Limb (tissue), 2 donors: ENCODE data around the gene OPCML.
A peak's percentile ranks its signal among the peaks of the same experiment; 100 is the strongest.

Source experiments
- DNase-seq, 2 donors: peaks; one replicate each; pipeline ENCODE4 v3.0.0-alpha.2; 2016; ENCODE audit errors: extremely low spot score in 2 of 2

Gene OPCML

GRCh38 chr11:132751516-132752250 lies 780.6 kb downstream of the OPCML start:
- DNase-seq = no peak

GRCh38 chr11:132746305-132746704 lies 786.0 kb downstream of the OPCML start:
- DNase-seq = no peak

- DNase-seq = no peak
These were observed 787.0 kb downstream of the OPCML start for GRCh38 chr11:132745306-132745705.

DNA sequence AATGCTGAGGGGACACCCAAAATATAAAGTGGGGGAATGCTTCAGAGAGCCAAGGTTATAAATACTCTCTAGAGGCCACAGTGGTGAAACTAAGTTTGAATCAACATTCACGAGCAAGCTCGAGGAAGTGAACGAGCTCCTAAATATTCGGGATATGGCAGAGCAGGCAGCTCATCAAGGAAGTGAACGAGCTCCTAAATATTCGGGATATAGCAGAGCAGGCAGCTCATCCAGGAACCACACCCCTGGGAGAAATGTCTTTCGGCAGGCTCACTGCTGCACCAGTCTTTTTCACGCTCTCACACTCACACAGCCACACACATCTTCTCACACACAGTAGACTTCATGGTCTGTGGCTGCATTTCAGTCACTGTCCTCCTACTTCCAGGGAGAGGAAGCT lies 787.5 kb downstream of the OPCML start:
- DNase-seq = no peak

GRCh38 chr11:132743601-132744000 lies 788.7 kb downstream of the OPCML start:
- DNase-seq = no peak

DNA sequence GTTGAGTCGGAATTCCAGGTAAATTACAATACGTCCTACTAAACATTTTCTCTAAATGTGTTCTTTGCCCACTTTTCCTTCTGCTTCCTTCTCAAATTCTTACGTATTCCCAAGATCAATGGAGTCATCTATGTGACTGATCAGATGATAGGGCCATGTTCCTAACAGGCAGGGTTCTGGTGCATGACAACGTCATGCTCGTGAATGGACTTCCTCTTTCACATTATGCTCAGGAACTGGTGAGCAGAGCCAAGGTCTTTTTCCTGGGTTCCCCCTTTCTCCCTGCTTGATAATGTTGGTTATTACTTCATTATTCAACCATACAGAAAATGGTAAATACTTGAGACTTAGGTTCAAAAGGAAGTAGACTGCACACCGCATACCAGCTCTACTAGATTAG lies 789.4 kb downstream of the OPCML start:
- DNase-seq = no peak

GRCh38 chr11:132734217-132734616 lies 798.1 kb downstream of the OPCML start:
- DNase-seq = no peak

GRCh38 chr11:132728026-132728425 lies 804.3 kb downstream of the OPCML start:
- no peak for DNase-seq

- DNase-seq = no peak
These were observed 810.8 kb downstream of the OPCML start for GRCh38 chr11:132721526-132721925.

GRCh38 chr11:132719684-132720083 lies 812.6 kb downstream of the OPCML start:
- DNase-seq = no peak

DNA sequence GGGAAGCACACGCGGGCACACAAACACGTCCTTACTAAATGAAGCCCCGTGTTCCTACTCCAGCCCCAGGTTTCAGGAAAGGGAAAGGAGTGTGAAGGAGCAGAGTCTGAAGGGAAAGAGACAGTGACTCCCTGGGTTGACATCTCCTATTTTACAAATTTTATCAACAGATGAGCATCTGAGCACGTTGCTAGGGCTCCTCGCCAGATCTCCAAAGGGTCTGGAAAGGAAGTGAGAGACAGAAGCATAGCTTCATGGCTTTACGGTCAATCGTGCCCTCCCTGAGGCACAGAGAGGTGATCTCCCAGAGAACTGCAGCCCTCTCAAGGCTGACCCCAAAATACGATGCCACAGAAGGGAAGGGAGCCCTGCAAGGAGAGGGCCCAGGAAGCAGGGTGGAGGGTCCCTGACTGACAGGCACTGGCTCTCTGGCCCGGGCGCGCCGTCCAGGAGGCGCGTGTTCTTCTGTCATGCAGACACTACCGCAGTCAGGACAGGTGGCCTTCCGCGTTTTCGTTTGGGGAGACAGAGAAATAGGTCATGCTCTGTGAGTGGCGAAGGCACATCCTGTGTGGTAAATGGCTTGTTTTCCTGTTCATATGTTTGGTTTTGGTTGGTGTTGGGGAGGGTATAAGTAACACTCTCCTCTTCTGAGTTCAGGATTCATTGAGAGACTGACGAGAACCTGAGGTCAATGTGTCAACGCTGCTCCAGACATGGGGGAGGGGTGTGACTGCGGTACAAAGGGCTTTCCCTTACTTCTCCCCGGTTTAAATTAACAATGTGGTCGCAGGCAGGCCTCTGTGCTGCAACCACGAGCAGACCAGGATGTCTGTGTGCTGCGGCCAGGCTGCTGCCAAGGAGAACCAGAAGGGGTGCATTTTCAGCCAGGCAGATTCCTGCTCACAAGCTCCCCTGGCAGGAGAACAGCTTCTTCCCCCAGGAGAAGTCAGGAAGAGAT lies 813.3 kb downstream of the OPCML start:
- no peak for DNase-seq

DNA sequence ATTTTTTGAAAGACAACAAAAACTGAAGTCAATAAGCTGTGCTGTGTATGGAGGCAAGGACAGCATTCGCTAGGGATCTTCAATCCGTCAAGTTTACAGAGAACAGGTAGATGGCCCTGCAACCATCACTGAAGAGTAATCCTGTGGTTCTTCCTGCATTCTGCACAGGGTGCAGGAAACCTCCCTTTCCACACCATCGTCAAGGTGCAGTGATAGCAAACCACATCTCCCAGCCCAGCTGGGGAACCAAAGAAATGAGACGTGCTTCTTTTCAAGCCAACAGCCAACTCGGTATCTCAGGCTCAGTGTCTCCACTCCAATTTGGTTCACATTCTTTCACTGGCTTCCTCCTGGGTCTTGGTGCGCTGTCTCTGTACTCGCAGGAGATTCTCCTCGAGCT lies 814.5 kb downstream of the OPCML start:
- no peak for DNase-seq

GRCh38 chr11:132716037-132716436 lies 816.3 kb downstream of the OPCML start:
- no peak for DNase-seq

GRCh38 chr11:132714859-132715440 lies 817.4 kb downstream of the OPCML start:
- DNase-seq = no peak

DNA sequence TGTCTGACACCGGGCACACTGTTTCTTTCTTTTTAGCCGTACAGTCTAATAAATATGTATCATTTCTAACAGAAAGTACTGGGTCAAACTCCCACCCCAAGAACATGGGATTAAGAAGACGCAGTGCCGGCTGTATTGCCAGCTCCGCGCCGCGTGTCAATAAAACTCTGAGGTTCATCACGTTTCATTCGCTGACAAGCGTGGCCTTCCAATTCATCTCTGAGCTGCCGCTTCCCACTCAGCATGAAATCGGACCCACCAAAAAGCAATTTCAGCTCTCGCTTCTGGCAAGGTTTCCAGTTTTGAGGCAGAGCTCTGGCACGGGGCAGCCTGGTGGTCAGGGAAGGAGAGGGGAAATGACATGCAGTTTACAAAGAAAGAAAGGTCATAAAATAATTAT lies 819.8 kb downstream of the OPCML start:
- peak in 1 of 2 donors; percentile 1 for DNase-seq

DNA sequence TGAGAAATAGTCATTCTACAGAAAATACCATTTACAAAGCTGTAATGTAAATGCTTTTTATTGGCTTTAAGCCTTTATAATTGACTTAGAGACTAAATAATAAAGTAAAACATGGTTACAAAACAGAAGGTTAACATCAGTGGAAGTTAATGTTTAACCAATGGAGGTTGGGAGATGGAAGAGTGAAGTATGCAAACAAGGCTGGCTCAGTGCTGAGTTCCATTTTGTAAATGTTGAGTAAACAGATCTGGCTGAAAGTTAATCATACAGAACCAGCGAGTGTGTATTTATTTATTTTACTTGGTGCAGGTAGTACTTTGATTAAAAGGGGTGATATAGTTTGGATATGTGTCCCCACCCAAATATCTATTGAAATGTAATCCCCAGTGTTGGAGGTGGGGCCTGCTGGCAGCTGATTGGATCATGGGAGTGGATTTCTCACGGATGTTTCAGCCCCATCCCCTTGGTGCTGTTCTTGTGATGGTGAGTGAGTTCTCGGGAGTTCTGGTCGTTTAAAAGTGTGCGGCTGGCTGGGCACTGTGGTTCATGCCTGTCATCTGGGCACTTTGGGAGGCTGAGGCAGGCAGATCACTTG lies 827.4 kb downstream of the OPCML start:
- no peak for DNase-seq

- no peak for DNase-seq
These were observed 839.4 kb downstream of the OPCML start for GRCh38 chr11:132692891-132693290.

DNA sequence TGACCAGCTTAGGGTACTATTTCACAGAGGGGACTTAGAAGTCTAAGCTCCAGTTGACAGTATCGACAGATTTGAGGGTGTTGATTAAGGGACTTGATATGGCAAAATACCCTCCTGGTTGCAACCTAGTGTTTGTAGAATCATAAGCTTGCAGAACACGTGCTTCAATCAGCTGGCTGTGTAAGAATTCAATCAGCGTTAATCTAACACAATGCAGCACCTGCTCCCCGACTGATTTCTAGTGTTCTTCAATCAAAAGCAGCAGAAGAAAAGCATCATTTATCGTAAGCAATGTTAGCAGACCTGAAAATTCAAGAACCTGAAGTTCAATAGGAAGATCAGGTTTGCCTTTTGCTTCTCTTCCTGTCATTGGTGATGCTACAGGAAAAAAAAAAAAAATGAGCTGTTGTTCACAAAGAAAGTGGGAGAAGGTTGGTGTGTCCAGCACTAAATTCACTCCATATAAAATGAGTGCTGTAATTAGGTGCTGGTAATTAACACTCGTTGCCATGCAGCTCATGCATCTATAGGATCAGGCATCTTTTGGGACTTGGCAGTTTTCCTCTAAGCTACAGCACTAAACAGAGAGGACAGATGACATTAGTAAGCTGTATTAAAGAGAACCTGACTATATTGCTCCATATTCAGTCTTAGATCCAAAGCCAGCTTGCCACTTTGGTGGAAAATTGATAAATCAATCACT lies 840.3 kb downstream of the OPCML start:
- no peak for DNase-seq

DNA sequence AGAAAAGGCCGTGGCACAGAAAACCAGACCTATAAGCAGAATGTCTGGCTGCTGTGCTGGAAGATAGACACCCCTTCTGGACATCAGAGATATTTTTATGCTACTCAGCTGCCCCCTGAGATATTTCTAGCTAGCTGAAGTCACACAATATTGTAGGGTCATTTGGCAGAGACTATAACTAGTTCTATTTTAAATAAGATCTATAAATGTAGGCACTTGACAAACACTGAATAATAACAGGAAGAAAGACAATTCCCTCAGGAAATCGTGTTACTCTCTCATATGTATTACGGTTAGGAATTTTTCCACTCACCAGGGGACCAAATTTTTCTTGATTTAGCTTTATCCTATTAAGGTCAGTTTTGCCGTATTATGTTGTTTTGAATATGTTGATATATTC lies 845.4 kb downstream of the OPCML start:
- DNase-seq = no peak

GRCh38 chr11:132685174-132685611 lies 847.1 kb downstream of the OPCML start:
- DNase-seq = no peak

- no peak for DNase-seq
These were observed 848.7 kb downstream of the OPCML start for GRCh38 chr11:132683602-132684001.
